ENCODE measurements around the gene PHTF2.

GRCh38 chr7:77791956-77792355, 6.6 kb upstream of the PHTF2 start:
- TF ChIP-seq EZH2phosphoT487 (IDR thresholded peaks at IDR 0.05; ENCODE audit: insufficient read depth, low read depth) = no peak
- TF ChIP-seq EZH2 (IDR thresholded peaks at IDR 0.05; ENCODE audit: insufficient read depth, poor library complexity, severe bottlenecking) = no peak
